Hepatocyte (in vitro differentiated cells): Measurements from ENCODE around the gene RBM4B. TPM values are rescaled to one million over a fixed set of nuclear protein-coding genes. Genes with fewer than 3 reads are reported as not detected.

Source experiments
- DNase-seq: peaks from one replicate; pipeline ENCODE4 v3.0.0-alpha.2; 2016; ENCODE audit warnings: low spot score
- H2AFZ ChIP-seq: fragments of 200-600 bp; sonication (generic); 2 replicates; pipeline ENCODE4 v1.6.0; 2016; ENCODE audit warnings: antibody characterized with exemption, mild to moderate bottlenecking
- H3K27ac ChIP-seq: fragments of 200-600 bp; sonication (generic); 2 replicates; pipeline ENCODE4 v1.5.1; 2016; ENCODE audit warnings: mild to moderate bottlenecking
- H3K27me3 ChIP-seq: fragments of 200-600 bp; sonication (generic); 2 replicates; pipeline ENCODE4 v1.6.1; 2016
- H3K36me3 ChIP-seq: fragments of 200-600 bp; sonication (generic); replicated peaks from 2 replicates; pipeline ENCODE4 v1.5.1; 2016; ENCODE audit warnings: low read depth; ENCODE audit not compliant: insufficient read depth
- H3K4me1 ChIP-seq: fragments of 200-600 bp; sonication (generic); 2 replicates; pipeline ENCODE4 v1.5.1; 2016; ENCODE audit warnings: mild to moderate bottlenecking, moderate library complexity; ENCODE audit not compliant: insufficient read depth
- H3K4me2 ChIP-seq: fragments of 200-600 bp; sonication (generic); 2 replicates; pipeline ENCODE4 v1.6.0; 2016
- H3K4me3 ChIP-seq: fragments of 200-600 bp; sonication (generic); 2 replicates; pipeline ENCODE4 v1.5.1; 2016; ENCODE audit warnings: mild to moderate bottlenecking
- H3K79me2 ChIP-seq: fragments of 200-600 bp; sonication (generic); 2 replicates; pipeline ENCODE4 v1.6.0; 2017; ENCODE audit warnings: mild to moderate bottlenecking
- H3K9me2 ChIP-seq: fragments of 200-600 bp; sonication (generic); replicated peaks from 2 replicates; pipeline ENCODE4 v1.6.0; 2017; ENCODE audit warnings: mild to moderate bottlenecking; ENCODE audit not compliant: insufficient read depth
- H3K9me3 ChIP-seq: fragments of 200-600 bp; sonication (generic); 2 replicates; pipeline ENCODE4 v1.5.1; 2016; ENCODE audit warnings: low read depth, mild to moderate bottlenecking
- H4K20me1 ChIP-seq: fragments of 200-600 bp; sonication (generic); 2 replicates; pipeline ENCODE4 v1.6.0; 2016; ENCODE audit warnings: mild to moderate bottlenecking; ENCODE audit not compliant: insufficient read depth, poor library complexity, severe bottlenecking
- CTCF ChIP-seq: fragments of 200-600 bp; sonication (generic); IDR thresholded peaks from 2 replicates; pipeline ENCODE4 v1.5.1; 2016; ENCODE audit warnings: antibody characterized with exemption, mild to moderate bottlenecking; ENCODE audit not compliant: poor library complexity
- EZH2 ChIP-seq: fragments of 200-600 bp; sonication (generic); IDR thresholded peaks from 2 replicates; pipeline ENCODE4 v1.6.1; 2016; ENCODE audit warnings: antibody characterized with exemption, mild to moderate bottlenecking, borderline replicate concordance
- EZH2phosphoT487 ChIP-seq: fragments of 200-600 bp; sonication (generic); IDR thresholded peaks from one replicate; pipeline ENCODE4 v1.6.1; 2018; ENCODE audit warnings: antibody characterized with exemption, mild to moderate bottlenecking, low read depth, moderate library complexity; ENCODE audit not compliant: unreplicated experiment, severe bottlenecking
- WGBS: methylation state at CpG from one replicate; pipeline ENCODE4 v1.1.6; 2016; ENCODE audit warnings: low lambda C conversion rate; ENCODE audit errors: missing lambda C conversion rate; 5-methylcytosine and 5-hydroxymethylcytosine counted together
- polyA plus RNA-seq: library from polyadenylated mRNA; unstranded; fragments of >200 nt; fragmentation: Nextera tagmentation; extraction: Ambion mirVana; gene quantifications from 2 replicates; pipeline ENCODE4 v1.2.1, GENCODE V29; 2016
- total RNA-seq: library from RNA; depleted of rRNA; stranded (reverse); fragments of >200 nt; gene quantifications from 2 replicates; pipeline ENCODE4 v1.2.3, GENCODE V29; 2014

The RBM4B gene
- total and polyA plus RNA-seq, 2 experiments from 2014 or later: 25.7 to 33.4 TPM

- DNase-seq: no peak
- Histone ChIP-seq H4K20me1 (no peaks in the 10 kb centered on the region), H3K9me3 (no peaks in the 10 kb centered on the region), H3K4me2 (peak overlapping the region; percentile 62), H3K79me2 (no peaks in the 10 kb centered on the region), H3K9me2 (no peaks in the 10 kb centered on the region), H3K27me3 (no peaks in the 10 kb centered on the region), H3K27ac (peak overlapping the region; percentile 51), H3K4me3 (no peak overlapping the region), H2AFZ (no peak overlapping the region), H3K36me3 (no peaks in the 10 kb centered on the region), H3K4me1 (peaks cover 18% of the 10 kb centered on the region)
- TF ChIP-seq EZH2 (no peak), EZH2phosphoT487 (no peak), CTCF (no peak)
- 91% methylated on average over 14 of the region's 14 CpGs for WGBS
Observed at GRCh38 chr11:66717925-66718319, 40.2 kb upstream of the RBM4B start.

- no peak overlapping the region for H3K27ac ChIP-seq
- no peak for DNase-seq
- no peaks in the 10 kb centered on the region for H3K9me2 ChIP-seq
- 86% methylated on average over 3 of the region's 3 CpGs for WGBS
- H3K27me3 ChIP-seq: no peaks in the 10 kb centered on the region
- H2AFZ ChIP-seq: no peak overlapping the region
- no peak overlapping the region for H3K4me2 ChIP-seq
- no peak overlapping the region for H3K4me3 ChIP-seq
- H3K36me3 ChIP-seq: no peaks in the 10 kb centered on the region
- no peaks in the 10 kb centered on the region for H4K20me1 ChIP-seq
- H3K4me1 ChIP-seq: peaks cover 15% of the 10 kb centered on the region
- H3K79me2 ChIP-seq: no peaks in the 10 kb centered on the region
- TF ChIP-seq EZH2 (no peak), EZH2phosphoT487 (no peak), CTCF (no peak)
- H3K9me3 ChIP-seq: no peaks in the 10 kb centered on the region
Observed at GRCh38 chr11:66716996-66717395, 39.3 kb upstream of the RBM4B start.

DNA sequence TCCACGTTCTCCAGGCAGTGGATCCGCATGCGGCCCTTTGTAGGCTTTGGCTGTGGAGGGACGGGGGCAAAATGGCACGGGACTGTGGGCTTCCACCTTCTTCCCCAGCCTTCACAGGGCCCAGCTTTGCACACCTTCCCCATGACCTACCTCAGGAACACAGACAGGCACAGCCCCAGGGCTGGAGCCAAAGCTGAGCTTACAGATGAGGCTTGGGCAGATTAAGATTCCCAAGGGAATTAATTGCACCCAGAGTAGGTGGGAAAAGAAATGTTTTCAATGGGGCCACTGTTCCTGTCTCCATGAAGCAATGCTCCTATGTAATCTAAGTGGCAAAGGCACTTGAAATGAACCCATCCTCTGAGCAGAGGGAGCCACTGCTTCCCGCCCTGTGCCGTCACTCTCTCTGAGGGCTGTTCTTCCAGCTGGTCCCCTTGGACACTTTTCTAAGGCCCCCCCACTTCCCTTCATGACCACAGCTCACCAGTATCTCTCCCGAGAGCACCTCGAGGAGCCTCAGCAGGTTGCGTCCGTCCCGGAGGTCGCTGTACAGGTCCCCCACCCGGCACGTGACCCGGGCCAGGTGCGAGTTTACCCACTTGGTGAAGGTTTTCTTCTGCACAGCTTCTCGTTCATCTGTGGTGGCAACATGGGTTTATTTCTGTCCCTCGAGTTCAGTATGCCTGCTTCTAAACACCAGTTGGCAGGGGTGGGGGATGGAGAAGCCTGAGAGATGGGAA lies 37.8 kb upstream of the RBM4B start:
- Histone ChIP-seq H3K4me1 (peaks cover 15% of the 10 kb centered on the region), H3K36me3 (no peaks in the 10 kb centered on the region), H3K79me2 (no peaks in the 10 kb centered on the region), H2AFZ (no peak overlapping the region), H3K9me3 (no peaks in the 10 kb centered on the region), H3K27me3 (no peaks in the 10 kb centered on the region), H3K4me3 (no peak overlapping the region), H3K27ac (no peak overlapping the region), H3K4me2 (no peak overlapping the region), H4K20me1 (no peaks in the 10 kb centered on the region), H3K9me2 (no peaks in the 10 kb centered on the region)
- no peak for DNase-seq
- TF ChIP-seq EZH2phosphoT487 (no peak), CTCF (no peak), EZH2 (no peak)
- 96% methylated on average over 19 of the region's 19 CpGs for WGBS
